GM21526 (cell line): ENCODE results near the gene FKBP14.
"Not testable (repeated sequence)": the region's sequence is repeated elsewhere in the genome, so short reads cannot be mapped to it uniquely, and the experiment has no call there.

Source experiments
- ATAC-seq: cut with Tn5 transposase; IDR thresholded peaks from one replicate; pipeline ENCODE4 v1.9.1; 2021; ENCODE audit warnings: moderate library complexity; ENCODE audit not compliant: unreplicated experiment, low FRiP score

FKBP14 gene

DNA sequence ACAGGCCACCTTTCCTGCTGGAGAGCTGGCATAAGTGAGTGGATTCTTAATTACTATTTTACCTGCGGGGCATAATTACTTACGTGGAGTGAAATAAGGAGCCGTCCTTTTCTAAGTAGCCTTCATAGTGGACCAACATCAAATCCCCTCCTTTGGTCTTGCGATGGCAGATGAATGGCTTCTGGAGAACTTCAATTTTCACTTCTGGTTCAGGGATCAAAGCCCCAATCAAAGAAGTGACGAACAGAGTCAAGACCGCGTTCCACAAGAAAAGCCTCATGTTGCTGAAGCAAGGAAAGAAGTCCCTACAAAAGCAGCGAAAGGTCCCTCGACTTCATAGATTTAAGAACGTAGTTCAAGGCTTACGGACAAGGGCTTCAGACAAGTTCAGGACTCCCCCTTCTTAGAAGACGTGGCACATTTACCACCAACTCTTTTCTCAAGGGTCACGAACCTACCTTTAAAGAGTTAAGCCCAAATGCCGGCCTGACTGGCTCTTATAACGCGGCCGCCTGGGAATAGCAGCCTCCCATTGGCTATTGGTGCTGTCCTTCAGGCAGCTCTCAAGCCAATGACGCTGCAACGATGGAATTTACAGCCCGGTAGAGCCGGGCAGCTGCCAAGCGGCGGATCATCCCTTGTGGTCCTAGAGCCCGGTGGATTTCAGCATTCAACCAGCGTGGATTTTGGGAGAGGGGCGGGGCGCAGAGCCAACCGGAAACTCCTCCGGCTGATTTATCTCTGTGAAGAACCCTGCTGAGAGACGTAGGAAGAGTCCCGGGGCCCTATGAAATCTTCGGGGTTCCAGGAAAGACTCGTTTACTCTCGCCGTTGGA, at the start of gene FKBP14:
Gene FKBP14 (minus strand): TSS at position 474 of the 836 bp plus-strand sequence. CDS start 194 bp downstream, at position 280.
- ATAC-seq, result peak; percentile 77

GRCh38 chr7:30074422-30075030, 48.0 kb upstream of the FKBP14 start:
- ATAC-seq, result no peak

GRCh38 chr7:30072735-30073134, 46.2 kb upstream of the FKBP14 start:
- ATAC-seq, result no peak

DNA sequence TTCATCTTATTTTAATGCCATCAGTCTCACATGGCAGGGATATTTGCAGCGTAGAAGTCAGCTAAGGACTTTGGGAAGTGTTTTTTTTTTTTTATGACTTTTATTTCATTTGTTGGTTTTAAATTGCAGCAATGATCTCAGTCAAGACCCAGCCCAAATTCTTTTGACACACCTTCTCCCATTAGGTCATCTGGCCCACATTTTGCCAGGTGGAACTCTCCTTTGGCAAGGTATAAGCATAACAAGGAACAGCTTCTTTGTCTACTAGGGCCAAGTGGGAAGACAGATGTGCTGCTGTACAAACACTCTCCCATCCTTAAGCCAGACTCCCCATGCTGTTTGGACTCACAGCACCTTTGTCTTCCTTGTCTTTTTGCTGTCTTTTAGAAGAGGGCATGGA, 43.5 kb upstream of the FKBP14 start:
- no peak for ATAC-seq

- no peak for ATAC-seq
These were observed 42.8 kb upstream of the FKBP14 start for GRCh38 chr7:30069096-30069867.

- no peak for ATAC-seq
These were observed 41.6 kb upstream of the FKBP14 start for GRCh38 chr7:30068117-30068516.

GRCh38 chr7:30066687-30067086, 40.2 kb upstream of the FKBP14 start:
- no peak for ATAC-seq

DNA sequence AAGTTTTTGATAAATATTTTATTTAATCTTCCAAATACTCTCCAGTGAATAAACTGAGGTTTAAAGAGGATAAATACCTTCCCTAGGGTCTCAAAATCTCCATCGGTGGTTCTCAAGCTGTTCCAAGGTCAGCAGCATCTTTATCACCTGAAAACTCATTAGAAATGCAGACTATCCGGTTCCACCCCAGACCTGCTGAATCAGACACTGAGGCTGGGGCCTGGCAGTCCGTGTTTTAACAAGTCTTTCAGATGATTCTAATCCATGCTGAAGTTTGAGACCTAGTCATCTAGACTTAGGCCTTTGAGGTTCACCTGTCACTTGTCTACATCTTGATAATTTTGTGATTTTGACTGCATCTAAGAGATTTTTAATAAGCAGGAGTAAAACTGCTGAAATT, 39.2 kb upstream of the FKBP14 start:
- ATAC-seq, result no peak

GRCh38 chr7:30062587-30062986, 36.1 kb upstream of the FKBP14 start:
- peak; percentile 50 for ATAC-seq

- not testable (repeated sequence) for ATAC-seq
These were observed 35.3 kb upstream of the FKBP14 start for GRCh38 chr7:30061786-30062185.

GRCh38 chr7:30057741-30058140, 31.2 kb upstream of the FKBP14 start:
- ATAC-seq, result no peak

DNA sequence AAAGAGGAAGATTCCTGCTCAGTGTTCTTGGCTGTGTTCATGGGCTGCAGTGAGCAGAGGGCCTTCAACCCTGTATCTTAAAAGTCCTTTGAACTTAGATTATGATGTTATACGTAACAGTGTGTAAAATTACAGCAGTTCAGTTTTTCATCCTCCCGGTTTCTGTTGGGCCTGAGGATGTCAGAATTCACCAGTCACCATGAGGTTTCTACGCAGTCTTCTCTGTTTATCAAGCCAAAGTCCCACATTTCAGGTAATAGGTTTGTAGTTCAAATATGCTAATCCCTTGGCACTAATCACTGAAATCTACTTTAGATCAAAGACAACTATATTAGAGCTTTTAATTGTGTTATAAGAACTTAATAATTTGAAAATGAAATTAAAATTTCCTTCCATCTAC, 26.6 kb upstream of the FKBP14 start:
- ATAC-seq, result no peak

- ATAC-seq, result no peak
These were observed 22.7 kb upstream of the FKBP14 start for GRCh38 chr7:30049173-30049572.

GRCh38 chr7:30048582-30048981, 22.1 kb upstream of the FKBP14 start:
- no peak for ATAC-seq

DNA sequence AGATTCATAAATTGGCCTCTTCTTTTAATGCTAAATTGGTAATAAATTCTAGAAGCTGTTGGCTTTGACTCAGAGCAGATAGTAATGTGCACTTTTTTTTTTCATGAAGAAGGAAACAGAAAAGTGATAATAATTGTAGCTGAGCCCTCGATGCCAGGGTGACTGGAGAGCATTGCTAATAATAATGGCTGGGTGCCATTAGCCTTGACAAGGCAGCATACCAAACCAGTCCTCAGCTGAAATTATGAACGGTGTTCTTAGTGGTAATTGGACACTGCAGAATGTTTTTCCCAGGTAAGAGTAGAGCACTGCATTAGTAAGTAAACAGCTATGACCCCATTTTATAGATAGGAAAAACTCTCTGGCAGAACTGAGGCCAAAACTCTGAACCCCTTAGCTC, 20.6 kb upstream of the FKBP14 start:
- no peak for ATAC-seq

DNA sequence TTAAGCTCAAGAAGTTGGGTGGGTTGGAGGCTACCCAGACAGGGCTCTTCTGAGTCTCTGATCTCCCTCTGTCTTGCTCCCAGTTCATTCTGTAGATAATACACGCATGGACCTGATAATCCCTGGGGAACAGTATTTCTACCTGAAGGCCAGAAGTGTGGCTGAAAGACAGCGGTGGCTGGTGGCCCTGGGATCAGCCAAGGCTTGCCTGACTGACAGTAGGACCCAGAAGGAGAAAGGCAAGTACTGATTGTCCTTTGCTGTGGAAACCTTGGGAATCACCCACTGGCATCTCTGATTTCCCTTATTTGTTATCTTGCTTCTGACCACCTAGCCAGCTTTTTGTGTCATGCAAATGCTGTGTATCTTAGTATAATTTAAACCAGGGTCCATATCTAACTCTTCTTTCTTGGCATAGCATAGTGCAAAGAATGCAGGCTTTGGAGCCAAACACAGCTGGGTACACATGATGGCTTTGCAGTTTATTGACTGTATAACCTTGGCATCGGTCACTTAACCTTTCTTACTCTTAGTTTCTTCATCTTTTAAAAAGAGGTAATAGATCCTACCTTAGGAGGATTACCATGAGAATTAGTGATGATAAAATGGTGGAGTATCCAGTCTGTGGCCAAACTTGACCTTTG, 19.7 kb upstream of the FKBP14 start:
- no peak for ATAC-seq

- no peak for ATAC-seq
These were observed 15.2 kb upstream of the FKBP14 start for GRCh38 chr7:30041526-30042269.

DNA sequence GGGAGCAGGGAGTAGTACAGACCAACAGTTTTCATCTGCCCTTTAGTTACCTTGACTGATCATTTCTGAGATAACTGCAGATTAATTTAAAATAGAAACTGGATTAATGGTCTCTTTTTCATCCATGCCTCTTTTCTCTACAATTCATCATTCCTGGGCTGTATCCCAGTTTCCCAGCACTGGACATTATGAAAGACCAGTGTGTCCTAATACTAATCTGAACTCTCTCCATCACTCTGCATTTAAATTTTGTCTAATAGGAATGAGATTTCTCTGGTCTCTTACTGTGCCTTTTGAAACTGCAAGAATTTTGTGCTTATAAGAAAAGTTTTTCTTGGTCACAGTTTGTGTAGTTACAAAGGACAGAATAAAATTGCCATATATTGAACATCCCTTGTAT, 14.4 kb upstream of the FKBP14 start:
- no peak for ATAC-seq

GRCh38 chr7:30038196-30038980, 11.9 kb upstream of the FKBP14 start:
- no peak for ATAC-seq
